Kidney (tissue), 14 donors: ENCODE measurements around the gene HOXD1. TPM values are rescaled to one million over a fixed set of nuclear protein-coding genes. Genes with fewer than 3 reads are reported as not detected.

ENCODE experiments used
- DNase-seq, 5 donors: peaks; one replicate each; pipeline ENCODE4 v3.0.0-alpha.2; 2013 to 2020
- FAIRE-seq: peaks from 2 replicates; lab custom pipeline; 2012; peaks lifted over from hg19 to GRCh38; lab: Jason Lieb, UNC
- H3K27ac ChIP-seq, 2 donors: one replicate each; pipeline ENCODE4 v1.7.0; 2013; ENCODE audit warnings: low read depth in 2 of 2, low read length in 2 of 2, inconsistent platforms in 1 of 2
- H3K27me3 ChIP-seq: one replicate; pipeline ENCODE4 v1.7.1; 2013; ENCODE audit warnings: low read length, inconsistent platforms; ENCODE audit not compliant: control insufficient read depth, insufficient read depth
- H3K36me3 ChIP-seq, 3 donors: one replicate each; pipeline versions ENCODE4 v1.7.0 to v1.7.1; 2013; ENCODE audit warnings: low read length in 3 of 3, control low read depth in 1 of 3, inconsistent platforms in 1 of 3; ENCODE audit not compliant: insufficient read depth in 3 of 3, control insufficient read depth in 2 of 3
- H3K4me1 ChIP-seq, 3 donors: one replicate each; pipeline versions ENCODE4 v1.7.0 to v1.7.1; 2013; ENCODE audit warnings: low read length in 3 of 3, inconsistent platforms in 1 of 3, low read depth in 1 of 3; ENCODE audit not compliant: control insufficient read depth in 2 of 3, insufficient read depth in 2 of 3
- H3K4me3 ChIP-seq, 3 donors: one replicate each; pipeline versions ENCODE4 v1.7.0 to v1.8.1; 2013; ENCODE audit warnings: low read length in 3 of 3, control low read depth in 1 of 3, inconsistent platforms in 1 of 3
- H3K9ac ChIP-seq, 3 donors: one replicate each; pipeline versions ENCODE4 v1.7.0 to v1.7.1; 2013; ENCODE audit warnings: low read length in 3 of 3, control low read depth in 1 of 3, inconsistent platforms in 1 of 3
- H3K9me3 ChIP-seq, 3 donors: one replicate each; pipeline versions ENCODE4 v1.7.0 to v1.7.1; 2013; ENCODE audit warnings: low read length in 3 of 3, control low read depth in 1 of 3, inconsistent platforms in 1 of 3; ENCODE audit not compliant: control insufficient read depth in 2 of 3, insufficient read depth in 1 of 3
- intact Hi-C: fragments of 100-400 bp; cut with DNase I; formaldehyde crosslinking; loops from one replicate; pipeline ENCODE4 v1.11.1; 2022
- polyA plus RNA-seq: library from polyadenylated mRNA; stranded (reverse); fragments of 350-450 nt; fragmentation: Illumina TruSeq; extraction: RNeasy Lipid Tissue Mini Kit (QIAGEN cat#74804); gene quantifications from one replicate; pipeline ENCODE4 v1.2.3, GENCODE V29; 2014; ENCODE audit warnings: low read depth, low replicate concordance; ENCODE audit not compliant: insufficient read depth
- total RNA-seq: library from RNA; stranded (reverse); fragmentation: NEBNext Ultra II Directional; extraction: Animal tissue kit (Norgen Biotek cat#: 25700); gene quantifications from one replicate; pipeline ENCODE4 v1.2.1, GENCODE V29; 2021
- TF ChIP-seq, protein P1 (sequence below): IDR thresholded peaks from 3 replicates; pipeline ENCODE4 v1.5.1; 2012; ENCODE audit warnings: mild to moderate bottlenecking, moderate library complexity, borderline replicate concordance; ENCODE audit not compliant: insufficient read depth; ENCODE audit errors: extremely low read depth
- donor health status: control.
- donor health status: control.
- donor health status: control.
- donor health status: control.
- donor health status: control.
- donor health status: DM: yes; HTN: yes; CAD: no.
- donor health status: Normal renal cell carcinoma (clear cell type).

The HOXD1 gene
- total and polyA plus RNA-seq, 2 donors from 2014 or later = 4.3 to 11.3 TPM

DNA sequence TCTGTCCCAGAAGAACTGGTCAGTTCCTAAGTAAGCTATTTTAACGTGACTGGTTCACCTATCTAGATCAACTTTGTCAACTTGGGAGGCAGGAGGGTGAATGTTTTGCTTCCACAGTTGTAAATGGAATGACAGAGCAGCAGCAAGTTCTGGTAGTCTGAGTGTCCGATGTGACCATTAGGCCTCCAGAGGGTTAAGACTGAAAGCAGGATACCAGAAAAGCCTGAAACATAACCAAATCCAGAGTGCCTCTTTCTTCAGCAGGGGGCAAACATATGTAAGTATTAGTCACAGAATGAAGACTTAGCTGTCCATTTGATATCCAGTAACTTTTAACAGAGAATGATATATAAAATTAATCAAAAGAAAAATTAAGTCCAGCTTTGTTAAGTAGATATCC is 22.2 kb upstream of the HOXD1 start:
- FAIRE-seq (no peak), DNase-seq (peak in 1 of 5 donors; percentile 25)
- Histone ChIP-seq H3K27me3 (no peaks in the 10 kb centered on the region), H3K36me3 (no peaks in the 10 kb centered on the region), H3K27ac (peak overlapping the region in 1 of 2 donors; percentile 95), H3K4me3 (no peak overlapping the region), H3K9me3 (no peaks in the 10 kb centered on the region), H3K4me1 (peaks cover 4 to 14% (median 10%) of the 10 kb centered on the region in 3 donors), H3K9ac (peak overlapping the region in 1 of 3 donors; percentile 70)
- TF ChIP-seq, protein P1, sequence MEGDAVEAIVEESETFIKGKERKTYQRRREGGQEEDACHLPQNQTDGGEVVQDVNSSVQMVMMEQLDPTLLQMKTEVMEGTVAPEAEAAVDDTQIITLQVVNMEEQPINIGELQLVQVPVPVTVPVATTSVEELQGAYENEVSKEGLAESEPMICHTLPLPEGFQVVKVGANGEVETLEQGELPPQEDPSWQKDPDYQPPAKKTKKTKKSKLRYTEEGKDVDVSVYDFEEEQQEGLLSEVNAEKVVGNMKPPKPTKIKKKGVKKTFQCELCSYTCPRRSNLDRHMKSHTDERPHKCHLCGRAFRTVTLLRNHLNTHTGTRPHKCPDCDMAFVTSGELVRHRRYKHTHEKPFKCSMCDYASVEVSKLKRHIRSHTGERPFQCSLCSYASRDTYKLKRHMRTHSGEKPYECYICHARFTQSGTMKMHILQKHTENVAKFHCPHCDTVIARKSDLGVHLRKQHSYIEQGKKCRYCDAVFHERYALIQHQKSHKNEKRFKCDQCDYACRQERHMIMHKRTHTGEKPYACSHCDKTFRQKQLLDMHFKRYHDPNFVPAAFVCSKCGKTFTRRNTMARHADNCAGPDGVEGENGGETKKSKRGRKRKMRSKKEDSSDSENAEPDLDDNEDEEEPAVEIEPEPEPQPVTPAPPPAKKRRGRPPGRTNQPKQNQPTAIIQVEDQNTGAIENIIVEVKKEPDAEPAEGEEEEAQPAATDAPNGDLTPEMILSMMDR = no peak
- intact Hi-C loops = no loop called here

DNA sequence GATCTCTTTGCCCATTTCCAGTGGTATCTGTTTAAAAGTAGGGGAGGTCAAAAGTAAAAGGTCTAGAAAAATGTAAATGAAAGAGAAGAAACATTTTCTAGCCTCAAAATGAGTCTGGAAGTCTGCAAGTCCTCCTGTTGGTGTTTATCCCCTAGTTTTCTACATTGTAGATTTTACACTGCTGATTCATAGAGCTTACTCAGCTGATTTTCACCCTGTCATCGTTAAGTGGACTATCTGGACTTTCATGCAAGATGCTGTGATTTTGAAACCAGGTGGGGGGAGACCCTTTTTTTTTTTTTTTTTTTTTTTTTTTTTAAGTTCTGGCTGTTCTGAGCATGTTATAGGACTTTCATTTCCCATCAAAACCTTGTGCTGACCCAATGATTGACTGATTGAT is 21.1 kb upstream of the HOXD1 start:
- H3K9me3 ChIP-seq = no peaks in the 10 kb centered on the region
- FAIRE-seq = no peak

DNA sequence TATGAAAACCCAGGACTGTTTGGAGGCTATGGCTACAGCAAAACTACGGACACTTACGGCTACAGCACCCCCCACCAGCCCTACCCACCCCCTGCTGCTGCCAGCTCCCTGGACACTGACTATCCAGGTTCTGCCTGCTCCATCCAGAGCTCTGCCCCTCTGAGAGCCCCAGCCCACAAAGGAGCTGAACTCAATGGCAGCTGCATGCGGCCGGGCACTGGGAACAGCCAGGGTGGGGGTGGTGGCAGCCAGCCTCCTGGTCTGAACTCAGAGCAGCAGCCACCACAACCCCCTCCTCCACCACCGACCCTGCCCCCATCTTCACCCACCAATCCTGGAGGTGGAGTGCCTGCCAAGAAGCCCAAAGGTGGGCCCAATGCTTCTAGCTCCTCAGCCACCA is 19.3 kb upstream of the HOXD1 start:
- no peak overlapping the region for H3K9ac ChIP-seq
- H3K4me3 ChIP-seq = no peak overlapping the region
- no peak for FAIRE-seq
- no peaks in the 10 kb centered on the region for H3K27me3 ChIP-seq
- DNase-seq = peak in 1 of 5 donors; percentile 61
- TF ChIP-seq, protein P1 = no peak
- H3K4me1 ChIP-seq = peaks cover 4 to 14% (median 10%) of the 10 kb centered on the region in 3 donors
- H3K36me3 ChIP-seq = no peaks in the 10 kb centered on the region
- peak overlapping the region; percentile 71 to 79 for H3K27ac ChIP-seq
- H3K9me3 ChIP-seq = no peaks in the 10 kb centered on the region
- intact Hi-C loops = no loop called here

More for the DNA sequence above, 21.1 kb upstream of the HOXD1 start:
- Histone ChIP-seq H3K27me3 (no peaks in the 10 kb centered on the region), H3K4me3 (no peak overlapping the region), H3K4me1 (peaks cover 4 to 14% (median 10%) of the 10 kb centered on the region in 3 donors), H3K27ac (peak overlapping the region in 1 of 2 donors; percentile 8), H3K36me3 (no peaks in the 10 kb centered on the region), H3K9ac (no peak overlapping the region)
- no peak for DNase-seq
- intact Hi-C loops = no loop called here
- TF ChIP-seq, protein P1 = no peak

DNA sequence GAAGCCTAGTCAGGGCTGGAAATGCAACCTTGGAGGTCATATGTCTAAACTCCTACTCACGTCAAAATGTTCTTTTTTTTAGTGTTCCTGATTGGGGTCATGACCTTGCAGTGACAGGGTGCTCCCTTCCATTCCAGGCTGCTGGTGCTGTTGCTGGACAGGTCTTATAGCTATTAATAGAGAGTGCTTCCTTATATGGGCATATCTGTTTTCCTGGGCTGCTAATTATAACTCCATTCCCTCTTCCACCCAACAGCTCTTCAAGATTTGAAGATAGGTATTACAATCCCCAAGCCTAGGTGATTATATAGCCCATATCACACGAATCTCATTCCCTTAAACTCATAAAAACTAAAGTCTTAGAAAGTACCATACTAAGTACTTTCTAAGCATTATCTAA is 18.8 kb upstream of the HOXD1 start:
- intact Hi-C loops = no loop called here
- Histone ChIP-seq H3K4me1 (peaks cover 4 to 14% (median 10%) of the 10 kb centered on the region in 3 donors), H3K36me3 (no peaks in the 10 kb centered on the region), H3K27me3 (no peaks in the 10 kb centered on the region), H3K4me3 (no peak overlapping the region), H3K9me3 (no peaks in the 10 kb centered on the region), H3K9ac (peak overlapping the region in 1 of 3 donors; percentile 77), H3K27ac (peak overlapping the region; percentile 71 to 79)
- FAIRE-seq = no peak
- TF ChIP-seq, protein P1 = no peak
- DNase-seq = peak in 2 of 5 donors; percentile 33 to 42
